Psoas muscle (tissue), 8 donors: Measurements from ENCODE around the gene SLC25A22. TPM values are rescaled to one million over a fixed set of nuclear protein-coding genes. Genes with fewer than 3 reads are reported as not detected.

ENCODE experiments used
- ATAC-seq, 4 donors: fragments of 200-7000 bp; cut with Tn5 transposase; one replicate each; pipeline ENCODE4 v1.9.1; 2020; ENCODE audit warnings: moderate library complexity in 3 of 4, mild to moderate bottlenecking in 2 of 4
- DNase-seq, 2 donors: peaks; one replicate each; pipeline ENCODE4 v3.0.0-alpha.2; 2020
- H3K27ac ChIP-seq: fragments of 200-600 bp; one replicate; pipeline ENCODE4 v1.8.0; 2022
- H3K27me3 ChIP-seq, 3 donors: fragments of 200-600 bp in 1 of 3; one replicate each; pipeline versions ENCODE4 v1.6.1 to v1.8.0; 2013 to 2022; ENCODE audit warnings: low read length in 2 of 3, mild to moderate bottlenecking in 2 of 3, moderate library complexity in 1 of 3; ENCODE audit not compliant: insufficient read depth in 3 of 3
- H3K36me3 ChIP-seq, 2 donors: fragments of 200-600 bp in 1 of 2; one replicate each; pipeline versions ENCODE4 v1.6.1 to v1.8.0; 2013 to 2022; ENCODE audit warnings: low read depth in 1 of 2, mild to moderate bottlenecking in 1 of 2, moderate library complexity in 1 of 2; ENCODE audit not compliant: insufficient read depth in 1 of 2
- H3K4me1 ChIP-seq: fragments of 200-600 bp; one replicate; pipeline ENCODE4 v1.8.0; 2022
- H3K4me3 ChIP-seq: fragments of 200-600 bp; one replicate; pipeline ENCODE4 v1.8.0; 2022; ENCODE audit warnings: mild to moderate bottlenecking
- H3K9me3 ChIP-seq: fragments of 200-600 bp; one replicate; pipeline ENCODE4 v1.8.0; 2022
- CTCF ChIP-seq: fragments of 200-600 bp; IDR thresholded peaks from one replicate; pipeline ENCODE4 v1.8.0; 2022; ENCODE audit warnings: antibody characterized with exemption
- WGBS, 3 donors: extraction: QIAGEN DNeasy Blood & Tissue Kit; methylation state at CpG; one replicate each; pipeline versions ENCODE4 v1.1.6 to v1.1.7; 2013; 5-methylcytosine and 5-hydroxymethylcytosine counted together
- intact Hi-C, 2 donors: fragments of 100-400 bp; cut with DNase I; formaldehyde crosslinking; loops; one replicate each; pipeline versions ENCODE4 v1.11.0 to v1.14.2; 2022
- polyA plus RNA-seq, 3 donors: library from polyadenylated mRNA; stranded (reverse); fragments of 200-250 nt; gene quantifications; one replicate each; pipeline ENCODE4 v1.2.3, GENCODE V29; 2013
- total RNA-seq, 4 donors: library from RNA; stranded (reverse); fragmentation: NEBNext Ultra II Directional in 2 of 4; extraction: Animal tissue kit (Norgen Biotek cat#: 25700) in 2 of 4; gene quantifications; one replicate each; pipeline versions ENCODE4 v1.2.1 to v1.2.4, GENCODE V29; 2021 to 2023
- donor health status: healthy with polysubstance abuse.
- donor health status: DM: no; HTN: no; CAD: no; lungs with moderate emphysema.
- donor health status: Bipolar disorder and iron deficiency.
- donor health status: healthy.
- donor health status: DM: yes; HTN: yes; CAD: no.
- donor health status: DM: no; HTN: no; CAD: no.
- donor health status: DM: no; HTN: no; CAD: no.
- donor health status: DM: yes; HTN: yes; CAD: no.

The SLC25A22 gene
- total and polyA plus RNA-seq, 7 donors = 0.49 to 4.3 (median 1.6) TPM

DNA sequence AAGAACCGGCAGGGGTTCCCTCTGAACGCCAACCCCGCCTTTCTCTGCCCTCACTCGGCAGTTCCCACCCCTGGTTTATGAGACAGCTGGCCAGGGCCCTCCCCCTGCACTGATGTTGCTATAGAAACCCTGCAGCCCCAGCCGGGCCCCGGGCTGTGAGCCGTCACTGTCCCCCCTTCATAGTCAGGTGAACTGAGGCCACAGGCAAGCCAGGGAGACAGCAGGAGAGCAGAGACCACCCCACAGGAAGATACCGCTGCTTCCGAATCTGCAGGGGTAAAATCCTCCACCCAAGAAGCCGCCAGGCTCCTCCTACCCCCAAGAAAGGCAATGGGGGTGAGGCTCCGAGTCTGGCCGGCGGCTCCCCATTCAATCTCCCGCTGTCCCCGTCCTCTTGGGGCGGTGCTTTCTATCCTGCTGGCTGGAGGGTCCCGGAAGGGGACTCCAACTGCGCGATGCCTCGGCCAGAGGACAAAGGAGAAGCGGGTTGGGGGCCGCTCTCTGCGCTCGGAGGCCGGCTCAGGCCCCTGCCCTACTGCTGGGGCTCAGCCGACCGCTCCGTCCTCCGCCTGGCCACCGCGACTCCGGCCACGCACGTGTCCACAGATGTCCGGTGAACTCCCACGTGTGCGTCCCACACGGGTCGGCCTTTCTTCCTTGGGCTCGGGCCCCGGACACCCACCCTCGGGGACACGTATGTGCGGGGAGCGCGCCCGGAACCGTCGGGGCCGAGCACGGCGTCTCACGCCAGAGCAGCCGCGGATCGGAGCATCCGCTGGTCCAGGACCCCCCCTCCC is 587 bp downstream of the SLC25A22 start:
- peaks cover 0 to 15% (median 8%) of the 10 kb centered on the region in 3 donors for H3K27me3 ChIP-seq
- 2 to 3% (median 2%) methylated on average over 49 to 57 of the region's 57 CpGs for WGBS, 3 donors
- H3K36me3 ChIP-seq = peaks cover 0 to 35% of the 10 kb centered on the region in 2 donors
- intact Hi-C loops = no loop called here
- peak overlapping the region; percentile 25 for H3K27ac ChIP-seq
- ATAC-seq = peak; percentile 29 to 40 (median 34)
- DNase-seq = peak; percentile 73 to 80
- H3K4me1 ChIP-seq = peaks cover 21% of the 10 kb centered on the region
- no peaks in the 10 kb centered on the region for H3K9me3 ChIP-seq
- TF ChIP-seq CTCF = no peak
- peak overlapping the region; percentile 74 for H3K4me3 ChIP-seq

DNA sequence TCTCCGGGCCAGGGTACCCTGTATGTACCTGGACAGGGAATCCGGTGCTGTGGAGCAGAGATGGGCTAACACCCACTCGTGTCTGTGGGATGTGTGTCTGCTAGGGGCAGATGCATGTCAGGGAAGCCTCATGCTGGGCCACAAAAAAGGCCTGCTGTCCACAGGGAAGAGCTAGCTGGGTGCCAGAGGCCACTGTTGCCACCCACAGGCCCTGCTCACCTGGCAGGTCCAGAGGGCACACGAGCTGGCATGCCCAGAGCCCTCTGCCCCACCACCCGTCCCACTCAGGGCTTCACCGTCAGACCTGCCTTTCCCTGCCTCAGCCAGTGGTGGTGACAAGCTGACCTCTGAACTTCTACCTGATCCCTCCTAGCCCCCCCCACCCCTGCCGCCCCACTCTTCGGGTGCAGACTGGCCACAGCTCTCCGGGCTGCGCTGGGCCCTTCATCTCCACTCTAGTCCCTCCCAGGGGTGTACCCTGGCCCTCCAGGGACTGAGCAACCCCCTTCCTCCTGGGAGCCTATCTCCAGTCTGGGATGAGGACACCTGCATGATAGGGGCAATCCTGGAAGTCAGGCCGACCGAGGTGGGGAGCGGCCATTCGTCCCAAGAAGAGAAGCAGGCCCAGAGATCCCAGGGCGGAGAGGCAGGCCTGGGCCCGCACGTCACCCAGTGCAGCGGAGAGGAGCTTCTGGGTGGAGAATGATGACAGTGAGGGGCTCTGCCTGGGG is 1.4 kb downstream of the SLC25A22 start:
- intact Hi-C loops = no loop called here
- H3K27ac ChIP-seq = peak overlapping the region; percentile 25
- WGBS, 3 donors = 36 to 52% (median 39%) methylated on average over 15 to 18 of the region's 18 CpGs
- peaks cover 0 to 27% of the 10 kb centered on the region in 2 donors for H3K36me3 ChIP-seq
- H3K9me3 ChIP-seq = no peaks in the 10 kb centered on the region
- TF ChIP-seq CTCF = no peak
- peaks cover 0 to 15% (median 10%) of the 10 kb centered on the region in 3 donors for H3K27me3 ChIP-seq
- peak in 1 of 2 donors; percentile 54 for DNase-seq
- ATAC-seq = no peak
- peak overlapping the region; percentile 74 for H3K4me3 ChIP-seq
- peaks cover 21% of the 10 kb centered on the region for H3K4me1 ChIP-seq

DNA sequence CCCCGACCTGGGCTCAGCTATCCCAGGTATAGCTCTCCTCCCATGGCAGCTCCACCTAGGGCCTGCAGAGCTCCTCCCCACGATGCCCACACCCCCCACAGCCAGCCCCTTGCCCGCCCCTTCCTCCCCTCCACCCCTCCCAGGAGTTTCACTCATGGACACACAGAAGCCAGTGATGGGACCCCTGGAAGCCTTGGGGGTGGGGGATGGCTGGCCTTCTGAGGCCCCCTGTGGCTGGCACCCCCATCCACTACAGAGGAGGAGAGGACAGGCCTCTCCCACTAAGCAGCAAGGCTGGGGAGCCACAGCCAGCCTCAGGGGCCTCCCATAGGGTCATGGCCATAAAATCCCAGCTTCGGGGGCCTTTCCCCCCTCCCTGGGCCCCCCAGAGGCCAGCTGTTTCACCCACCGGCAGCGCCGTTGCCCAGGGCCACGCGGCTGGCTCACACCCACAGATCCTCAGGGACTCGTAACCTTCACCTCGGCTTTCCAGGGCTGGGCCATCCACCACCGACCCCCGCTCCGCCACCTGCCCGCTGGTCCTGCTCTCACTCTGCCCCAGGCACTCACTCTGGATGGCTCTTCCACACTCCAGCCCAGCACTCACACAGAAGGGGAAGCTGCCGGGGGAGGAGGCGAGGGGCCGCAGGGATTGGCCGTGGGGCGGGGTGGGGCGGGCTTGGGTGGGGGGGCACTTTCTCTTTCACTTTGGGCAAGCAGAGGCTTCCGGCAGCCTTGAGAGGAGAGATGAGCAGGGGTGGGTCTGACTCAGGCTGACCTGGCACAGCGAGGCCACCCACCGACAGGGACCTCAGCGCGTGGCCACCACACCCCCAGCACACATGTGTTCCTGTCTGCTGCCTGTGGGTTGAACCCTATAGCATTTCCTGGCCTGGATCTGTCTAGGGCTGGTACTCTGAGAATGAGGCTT is 2.2 kb downstream of the SLC25A22 start:
- peaks cover 0 to 15% (median 10%) of the 10 kb centered on the region in 3 donors for H3K27me3 ChIP-seq
- WGBS, 3 donors = 16 to 19% (median 19%) methylated on average over 19 to 26 of the region's 26 CpGs
- ATAC-seq (peak; percentile 11 to 35 (median 13)), DNase-seq (peak; percentile 76 to 83)
- H3K4me3 ChIP-seq = peak overlapping the region; percentile 74
- TF ChIP-seq CTCF = no peak
- no peaks in the 10 kb centered on the region for H3K9me3 ChIP-seq
- peaks cover 21% of the 10 kb centered on the region for H3K4me1 ChIP-seq
- H3K36me3 ChIP-seq = peaks cover 0 to 21% of the 10 kb centered on the region in 2 donors
- intact Hi-C loops = no loop called here
- no peak overlapping the region for H3K27ac ChIP-seq

DNA sequence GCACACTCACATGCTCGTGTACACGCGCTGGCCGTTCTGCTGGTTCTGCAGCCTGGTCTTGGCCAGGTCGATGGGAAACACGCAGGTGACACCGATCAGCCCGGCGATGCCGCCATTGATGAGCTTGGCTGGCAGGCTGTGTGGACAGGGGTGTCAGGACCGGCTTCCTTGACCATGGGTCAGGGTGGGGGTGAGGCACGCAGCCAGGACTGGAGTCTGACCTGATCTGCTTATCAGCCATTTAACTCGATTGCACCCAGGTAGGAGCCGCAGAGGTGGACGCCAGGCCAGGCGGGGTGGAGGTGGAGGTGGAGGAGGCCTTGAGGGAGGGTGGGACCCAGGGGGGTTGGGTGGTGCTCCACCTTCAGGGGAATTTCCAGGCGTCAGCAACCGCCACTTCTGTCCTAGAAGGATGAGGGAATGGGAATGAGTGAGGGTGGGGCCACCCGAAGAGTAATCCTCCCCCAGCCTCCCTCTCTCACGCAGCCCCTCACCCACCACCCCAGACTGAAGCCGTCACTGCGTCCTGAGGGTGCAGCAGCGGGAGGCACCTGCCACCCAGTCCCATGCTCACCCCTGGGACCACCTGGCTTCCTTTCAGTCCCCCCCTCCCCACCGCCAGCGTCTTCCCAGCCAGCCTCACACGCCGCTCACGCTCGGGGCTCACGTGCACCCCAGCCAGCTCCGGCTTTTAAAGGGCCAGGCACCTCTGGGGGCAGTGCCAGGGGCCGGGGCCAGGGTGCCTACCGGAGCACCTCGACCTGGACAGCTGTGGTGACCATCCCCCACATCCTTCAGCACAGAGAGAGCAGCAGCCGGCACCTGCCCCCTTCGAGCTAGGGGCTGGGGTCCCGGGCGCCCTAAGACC is 3.1 kb downstream of the SLC25A22 start:
- no peak for ATAC-seq
- peaks cover 0 to 17% (median 10%) of the 10 kb centered on the region in 3 donors for H3K27me3 ChIP-seq

More for the DNA sequence above, 3.1 kb downstream of the SLC25A22 start:
- H3K9me3 ChIP-seq = no peaks in the 10 kb centered on the region
- DNase-seq = peak in 1 of 2 donors; percentile 63
- no peak overlapping the region for H3K27ac ChIP-seq
- intact Hi-C loops = no loop called here
- no peak for TF ChIP-seq CTCF
- peaks cover 0 to 12% of the 10 kb centered on the region in 2 donors for H3K36me3 ChIP-seq
- H3K4me3 ChIP-seq = no peak overlapping the region
- H3K4me1 ChIP-seq = peaks cover 21% of the 10 kb centered on the region
- 57 to 69% (median 65%) methylated on average over 30 to 38 of the region's 38 CpGs for WGBS, 3 donors
